ENCODE results near the gene CCDC188.

CCDC188 gene

GRCh38 chr22:20142711-20143621 lies 7.9 kb downstream of the CCDC188 start:
- no peak for DNase-seq (ENCODE audit: low read depth in 2 of 2)
- H3K4me3 ChIP-seq (replicated peaks in 1 of 2; ENCODE audit: low read depth in 2 of 2, low read length in 2 of 2): no peak overlapping the region
- TF ChIP-seq CTCF (IDR thresholded peaks at IDR 0.05; ENCODE audit: low read depth, low read length): no peak

GRCh38 chr22:20141186-20142077 lies 9.4 kb downstream of the CCDC188 start:
- TF ChIP-seq CTCF (IDR thresholded peaks at IDR 0.05; ENCODE audit: low read depth, low read length): no peak
- H3K4me3 ChIP-seq (replicated peaks in 1 of 2; ENCODE audit: low read depth in 2 of 2, low read length in 2 of 2): no peak overlapping the region
- peak; percentile 44 to 74 for DNase-seq (ENCODE audit: low read depth in 2 of 2)

- no peak for DNase-seq (ENCODE audit: low read depth in 2 of 2)
- no peak for TF ChIP-seq CTCF (IDR thresholded peaks at IDR 0.05; ENCODE audit: low read depth, low read length)
- no peak overlapping the region for H3K4me3 ChIP-seq (replicated peaks in 1 of 2; ENCODE audit: low read depth in 2 of 2, low read length in 2 of 2)
Observed at GRCh38 chr22:20140521-20140964, 10.3 kb downstream of the CCDC188 start.

GRCh38 chr22:20140107-20140445 lies 10.8 kb downstream of the CCDC188 start:
- no peak overlapping the region for H3K4me3 ChIP-seq (replicated peaks in 1 of 2; ENCODE audit: low read depth in 2 of 2, low read length in 2 of 2)
- no peak for DNase-seq (ENCODE audit: low read depth in 2 of 2)
- no peak for TF ChIP-seq CTCF (IDR thresholded peaks at IDR 0.05; ENCODE audit: low read depth, low read length)

- H3K4me3 ChIP-seq (replicated peaks in 1 of 2; ENCODE audit: low read depth in 2 of 2, low read length in 2 of 2): no peak overlapping the region
- no peak for DNase-seq (ENCODE audit: low read depth in 2 of 2)
- TF ChIP-seq CTCF (IDR thresholded peaks at IDR 0.05; ENCODE audit: low read depth, low read length): no peak
Observed at GRCh38 chr22:20139391-20140106, 11.3 kb downstream of the CCDC188 start.

GRCh38 chr22:20138868-20139267 lies 12.0 kb downstream of the CCDC188 start:
- no peak for DNase-seq (ENCODE audit: low read depth in 2 of 2)
- TF ChIP-seq CTCF (IDR thresholded peaks at IDR 0.05; ENCODE audit: low read depth, low read length): no peak
- no peak overlapping the region for H3K4me3 ChIP-seq (replicated peaks in 1 of 2; ENCODE audit: low read depth in 2 of 2, low read length in 2 of 2)

All from cardiac fibroblast (primary cell).